Mesenchymal stem cell (in vitro differentiated cells and primary cell): ENCODE data around the gene PSME3IP1.
A peak's percentile ranks its signal among the peaks of the same experiment; 100 is the strongest.

ENCODE experiments used
- DNase-seq: peaks from one replicate; pipeline ENCODE4 v3.0.0-alpha.2; 2013
- H2AFZ ChIP-seq: one replicate; pipeline ENCODE4 v1.6.1; 2013; ENCODE audit warnings: low read depth, mild to moderate bottlenecking, control low read depth, inconsistent platforms, low read length, moderate library complexity
- H2AK5ac ChIP-seq: 2 replicates; pipeline ENCODE4 v1.6.1; 2013; ENCODE audit warnings: low read length, moderate library complexity, mild to moderate bottlenecking, inconsistent platforms; ENCODE audit not compliant: severe bottlenecking
- H2BK120ac ChIP-seq: one replicate; pipeline ENCODE4 v1.6.1; 2013; ENCODE audit warnings: low read depth, mild to moderate bottlenecking, inconsistent platforms, low read length, moderate library complexity
- H2BK12ac ChIP-seq, 2 experiments: one replicate each; pipeline ENCODE4 v1.6.1; 2013; ENCODE audit warnings: inconsistent platforms in 2 of 2, low read length in 2 of 2, mild to moderate bottlenecking in 2 of 2, moderate library complexity in 2 of 2, control low read depth in 1 of 2
- H2BK15ac ChIP-seq: one replicate; pipeline ENCODE4 v1.6.1; 2013; ENCODE audit warnings: mild to moderate bottlenecking, low read depth, inconsistent platforms; ENCODE audit not compliant: poor library complexity, severe bottlenecking
- H2BK5ac ChIP-seq: 2 replicates; pipeline ENCODE4 v1.6.1; 2013; ENCODE audit warnings: low read depth, mild to moderate bottlenecking, low read length, control low read depth, inconsistent platforms; ENCODE audit not compliant: poor library complexity, severe bottlenecking
- H3K14ac ChIP-seq, 2 experiments: one replicate each; pipeline ENCODE4 v1.6.1; 2013; ENCODE audit warnings: inconsistent platforms in 2 of 2, low read length in 2 of 2, control low read depth in 1 of 2, mild to moderate bottlenecking in 1 of 2, moderate library complexity in 1 of 2
- H3K18ac ChIP-seq, 2 experiments: one replicate each; pipeline ENCODE4 v1.6.1; 2013; ENCODE audit warnings: inconsistent platforms in 2 of 2, low read length in 2 of 2, control low read depth in 1 of 2, low read depth in 1 of 2, mild to moderate bottlenecking in 1 of 2
- H3K23ac ChIP-seq, 2 experiments: one replicate each; pipeline ENCODE4 v1.6.1; 2013; ENCODE audit warnings: inconsistent platforms in 2 of 2, low read length in 2 of 2, mild to moderate bottlenecking in 2 of 2, moderate library complexity in 2 of 2, control low read depth in 1 of 2
- H3K27ac ChIP-seq: 2 replicates; pipeline ENCODE4 v1.5.1; 2013; ENCODE audit warnings: mild to moderate bottlenecking, moderate library complexity, low read length, control low read depth, inconsistent platforms; ENCODE audit not compliant: poor library complexity, severe bottlenecking
- H3K27me3 ChIP-seq, 2 experiments: 2 replicates each; pipeline versions ENCODE4 v1.6.1 to v1.7.0; 2013; ENCODE audit warnings: low read length in 2 of 2, mild to moderate bottlenecking in 2 of 2, moderate library complexity in 2 of 2, control low read depth in 1 of 2, inconsistent platforms in 1 of 2; ENCODE audit not compliant: control insufficient read depth in 1 of 2, insufficient read depth in 1 of 2
- H3K36me3 ChIP-seq, 2 experiments: 2 replicates each; pipeline versions ENCODE4 v1.6.1 to v1.7.0; 2013; ENCODE audit warnings: low read length in 2 of 2, control low read depth in 1 of 2, inconsistent platforms in 1 of 2, low read depth in 1 of 2, mild to moderate bottlenecking in 1 of 2; ENCODE audit not compliant: insufficient read depth in 2 of 2, control insufficient read depth in 1 of 2
- H3K4ac ChIP-seq, 2 experiments: one replicate each; pipeline ENCODE4 v1.6.1; 2013; ENCODE audit warnings: inconsistent platforms in 2 of 2, low read length in 2 of 2, mild to moderate bottlenecking in 2 of 2, moderate library complexity in 2 of 2, control low read depth in 1 of 2, low read depth in 1 of 2
- H3K4me1 ChIP-seq: 2 replicates; pipeline ENCODE4 v1.6.1; 2013; ENCODE audit warnings: low read depth, low read length, control low read depth; ENCODE audit not compliant: control insufficient read depth, insufficient read depth
- H3K4me2 ChIP-seq: 2 replicates; pipeline ENCODE4 v1.6.1; 2013; ENCODE audit warnings: low read length, mild to moderate bottlenecking, inconsistent platforms; ENCODE audit not compliant: poor library complexity, severe bottlenecking
- H3K4me3 ChIP-seq, 2 experiments: 2 replicates each; pipeline versions ENCODE4 v1.5.1 to v1.7.0; 2013; ENCODE audit warnings: low read length in 2 of 2, mild to moderate bottlenecking in 2 of 2, control low read depth in 1 of 2, low read depth in 1 of 2; ENCODE audit not compliant: insufficient read depth in 1 of 2
- H3K79me1 ChIP-seq: replicated peaks from 2 replicates; pipeline ENCODE4 v1.6.1; 2013; ENCODE audit warnings: mild to moderate bottlenecking, control low read depth, low read length, inconsistent platforms; ENCODE audit not compliant: poor library complexity, severe bottlenecking
- H3K9ac ChIP-seq: 2 replicates; pipeline ENCODE4 v1.7.0; 2013; ENCODE audit warnings: mild to moderate bottlenecking, low read length, moderate library complexity
- H3K9me3 ChIP-seq: 2 replicates; pipeline ENCODE4 v1.7.0; 2013; ENCODE audit warnings: mild to moderate bottlenecking, low read length; ENCODE audit not compliant: control insufficient read depth
- H4K8ac ChIP-seq: one replicate; pipeline ENCODE4 v1.6.1; 2013; ENCODE audit warnings: inconsistent platforms, mild to moderate bottlenecking, low read length, moderate library complexity
- H4K91ac ChIP-seq: one replicate; pipeline ENCODE4 v1.6.1; 2013; ENCODE audit warnings: mild to moderate bottlenecking, low read length, inconsistent platforms
- WGBS: methylation state at CpG from one replicate; pipeline ENCODE4 v1.1.7; 2013; ENCODE audit warnings: mixed read lengths; 5-methylcytosine and 5-hydroxymethylcytosine counted together

The PSME3IP1 gene

DNA sequence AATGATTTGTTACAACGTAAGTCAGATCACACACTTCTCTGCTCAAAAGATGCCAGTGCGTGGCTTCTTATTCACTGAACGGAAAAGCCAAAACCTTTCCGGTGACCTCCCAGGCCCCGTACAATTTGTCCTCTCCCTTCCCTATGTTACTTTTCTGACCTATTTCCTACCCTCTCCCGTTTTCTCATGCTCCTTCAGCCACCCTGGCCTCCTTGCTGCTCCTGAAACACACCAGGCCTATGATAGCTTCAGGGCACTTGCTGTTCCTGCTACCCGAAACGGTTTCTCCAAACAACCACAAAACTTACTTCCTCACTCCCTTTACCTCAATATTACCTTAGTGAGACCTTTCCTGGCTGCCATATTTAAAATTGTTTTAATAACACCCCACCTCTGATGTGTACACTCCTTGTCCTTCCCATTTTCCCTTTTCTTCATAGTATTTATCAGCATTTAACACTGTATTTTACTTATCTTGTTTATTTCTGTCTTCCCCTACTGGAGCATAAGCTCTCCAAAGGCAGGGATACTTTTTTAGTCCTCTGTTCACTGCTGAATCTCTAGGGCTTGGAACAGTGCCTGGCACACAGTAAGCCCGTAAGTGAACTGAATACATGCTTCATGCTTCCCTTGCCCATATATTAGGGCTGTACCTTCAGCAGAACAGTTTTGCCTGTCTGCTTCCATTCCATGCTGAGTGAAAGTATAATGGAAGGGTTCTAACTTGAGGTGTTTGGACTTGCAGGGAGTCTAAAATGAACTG, 48.3 kb upstream of the PSME3IP1 start:
- Histone ChIP-seq H3K79me1 (peaks cover 12% of the 10 kb centered on the region), H3K18ac (no peak overlapping the region), H2BK5ac (no peak overlapping the region), H3K4me3 (no peak overlapping the region), H3K9ac (no peak overlapping the region), H3K4me1 (peaks cover 2% of the 10 kb centered on the region), H3K27ac (no peak overlapping the region), H2AK5ac (no peak overlapping the region), H3K9me3 (no peaks in the 10 kb centered on the region), H3K4me2 (no peak overlapping the region), H3K23ac (no peak overlapping the region), H4K91ac (no peak overlapping the region), H2BK120ac (no peak overlapping the region), H4K8ac (no peak overlapping the region), H2BK15ac (no peak overlapping the region), H3K27me3 (no peaks in the 10 kb centered on the region), H2AFZ (no peak overlapping the region), H2BK12ac (no peak overlapping the region), H3K4ac (no peak overlapping the region), H3K14ac (no peak overlapping the region), H3K36me3 (peaks cover 20 to 90% of the 10 kb centered on the region in 2 experiments)
- DNase-seq: no peak
- 95% methylated on average over 9 of the region's 9 CpGs for WGBS

DNA sequence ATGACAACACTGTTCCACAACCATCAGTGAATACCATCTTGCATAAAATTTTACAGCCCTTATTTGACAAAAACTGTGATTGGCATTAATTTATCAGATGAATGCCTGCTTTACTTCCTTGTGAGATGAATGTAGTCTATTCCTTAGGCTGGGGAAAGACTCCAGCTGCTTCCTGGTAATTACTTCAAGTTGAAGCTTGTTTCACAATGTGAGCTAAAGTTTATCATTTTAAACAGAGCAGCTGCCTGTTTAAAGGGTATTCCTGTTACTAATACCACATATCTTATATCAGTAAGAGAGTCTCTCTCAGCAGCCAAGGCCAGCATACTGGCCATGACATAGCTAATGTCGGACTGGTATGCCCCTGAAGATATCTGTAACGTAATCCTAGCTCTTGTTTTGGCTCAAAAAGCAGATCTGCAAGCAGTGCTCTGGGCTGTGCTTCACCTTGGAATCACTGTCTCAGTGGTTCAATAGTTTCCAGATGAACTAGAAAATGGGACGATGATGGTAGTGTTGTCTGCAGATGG, 46.0 kb upstream of the PSME3IP1 start:
- no peak overlapping the region for H3K23ac ChIP-seq
- H3K4me3 ChIP-seq: no peak overlapping the region
- no peak overlapping the region for H3K9ac ChIP-seq
- peaks cover 22 to 91% of the 10 kb centered on the region in 2 experiments for H3K36me3 ChIP-seq
- no peak overlapping the region for H3K4me2 ChIP-seq
- H3K9me3 ChIP-seq: no peaks in the 10 kb centered on the region
- H2BK5ac ChIP-seq: no peak overlapping the region
- H3K27ac ChIP-seq: no peak overlapping the region
- 97% methylated on average over 3 of the region's 3 CpGs for WGBS
- H3K18ac ChIP-seq: no peak overlapping the region
- no peak for DNase-seq
- H2AFZ ChIP-seq: no peak overlapping the region
- no peak overlapping the region for H2BK15ac ChIP-seq
- H3K79me1 ChIP-seq: peaks cover 12% of the 10 kb centered on the region
- H3K14ac ChIP-seq: no peak overlapping the region
- peaks cover 4% of the 10 kb centered on the region for H3K4me1 ChIP-seq
- no peak overlapping the region for H4K8ac ChIP-seq
- no peak overlapping the region for H3K4ac ChIP-seq
- H2BK120ac ChIP-seq: no peak overlapping the region
- no peak overlapping the region for H2AK5ac ChIP-seq
- H4K91ac ChIP-seq: no peak overlapping the region
- H2BK12ac ChIP-seq: no peak overlapping the region
- H3K27me3 ChIP-seq: no peaks in the 10 kb centered on the region

DNA sequence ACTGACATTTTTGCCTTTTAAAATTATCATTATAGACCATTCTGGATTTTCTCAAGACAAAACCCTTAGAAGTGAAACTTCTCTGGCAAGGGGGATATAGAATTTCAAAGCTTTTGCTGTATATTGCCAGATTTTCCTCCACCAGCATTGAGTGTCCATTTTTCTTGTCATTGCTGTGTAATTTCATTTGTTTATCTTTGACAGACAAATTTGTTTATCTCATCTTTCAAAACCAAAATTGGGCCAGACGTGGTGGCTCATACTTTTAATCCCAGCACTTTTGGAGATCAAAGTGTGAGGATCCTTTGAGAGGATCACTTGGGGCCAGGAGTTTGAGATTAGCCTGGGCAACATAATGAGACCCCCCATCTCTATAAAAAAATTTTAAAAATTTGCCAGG, 43.2 kb upstream of the PSME3IP1 start:
- Histone ChIP-seq H3K27me3 (no peaks in the 10 kb centered on the region), H3K4me2 (no peak overlapping the region)

DNA sequence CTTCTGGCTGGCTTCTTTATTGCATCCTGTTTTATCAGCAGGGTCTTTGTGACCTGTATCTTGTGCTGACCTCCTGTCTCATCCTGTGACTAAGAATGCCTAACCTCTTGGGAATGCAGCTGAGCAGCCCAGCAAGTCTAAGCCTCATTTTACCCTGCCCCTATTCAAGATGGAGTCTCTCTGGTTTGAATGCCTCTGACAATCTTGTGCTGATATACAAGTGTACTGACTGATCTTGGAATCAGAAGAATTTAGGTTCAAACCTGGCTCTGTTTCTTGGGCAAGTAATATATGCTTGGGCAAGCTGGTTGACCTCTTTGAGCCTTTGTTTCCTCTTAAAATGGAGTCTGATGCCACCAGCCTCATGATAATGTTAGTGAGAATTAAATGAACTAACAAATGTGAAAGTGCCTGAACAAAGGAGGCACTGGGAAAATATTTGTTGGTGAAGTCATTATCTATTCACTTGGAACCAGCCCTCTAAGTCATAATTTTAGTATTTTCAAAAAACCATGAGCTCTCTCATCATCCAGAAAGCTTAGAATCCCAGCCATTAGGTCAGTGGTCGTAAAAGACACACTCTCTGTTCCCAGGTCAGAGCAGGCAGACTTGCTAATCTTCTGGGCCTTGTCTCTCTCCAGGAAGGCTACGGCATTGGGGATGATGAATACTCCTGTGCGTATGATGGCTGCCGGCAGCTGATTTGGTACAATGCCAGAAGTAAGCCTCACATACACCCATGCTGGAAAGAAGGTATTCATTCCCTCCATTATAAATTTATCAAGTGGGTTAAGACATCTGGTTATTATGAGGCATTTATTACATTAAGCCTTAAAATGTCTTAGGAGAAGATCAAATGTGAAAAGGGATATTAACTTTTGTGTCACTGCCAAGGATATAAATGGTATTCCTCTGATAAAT, 41.1 kb upstream of the PSME3IP1 start:
- peaks cover 24 to 91% of the 10 kb centered on the region in 2 experiments for H3K36me3 ChIP-seq

More for the DNA sequence above, 43.2 kb upstream of the PSME3IP1 start:
- no peak overlapping the region for H4K91ac ChIP-seq
- no peak overlapping the region for H2BK15ac ChIP-seq
- H4K8ac ChIP-seq: no peak overlapping the region
- H3K36me3 ChIP-seq: peaks cover 23 to 91% of the 10 kb centered on the region in 2 experiments
- no peaks in the 10 kb centered on the region for H3K9me3 ChIP-seq
- H3K23ac ChIP-seq: no peak overlapping the region
- no peak for DNase-seq
- H3K14ac ChIP-seq: no peak overlapping the region
- no peak overlapping the region for H2BK120ac ChIP-seq
- peaks cover 19% of the 10 kb centered on the region for H3K79me1 ChIP-seq
- H3K4me3 ChIP-seq: no peak overlapping the region
- no peak overlapping the region for H2AFZ ChIP-seq
- no peak overlapping the region for H3K4ac ChIP-seq
- H3K27ac ChIP-seq: no peak overlapping the region
- H2BK12ac ChIP-seq: no peak overlapping the region
- H2BK5ac ChIP-seq: no peak overlapping the region
- H2AK5ac ChIP-seq: no peak overlapping the region
- WGBS: no CpG with 5 or more reads among the region's 1 CpG
- no peak overlapping the region for H3K9ac ChIP-seq
- H3K18ac ChIP-seq: no peak overlapping the region
- peaks cover 3% of the 10 kb centered on the region for H3K4me1 ChIP-seq

More for the DNA sequence above, 41.1 kb upstream of the PSME3IP1 start:
- WGBS: 96% methylated on average over 3 of the region's 4 CpGs
- Histone ChIP-seq H2AK5ac (no peak overlapping the region), H3K4me1 (peaks cover 3% of the 10 kb centered on the region), H3K9ac (peak overlapping the region; percentile 8), H4K91ac (no peak overlapping the region), H2BK12ac (no peak overlapping the region), H3K27ac (peak overlapping the region; percentile 38), H3K18ac (no peak overlapping the region), H3K23ac (no peak overlapping the region), H2BK15ac (no peak overlapping the region), H3K4me2 (no peak overlapping the region), H2BK5ac (no peak overlapping the region), H3K9me3 (no peaks in the 10 kb centered on the region), H3K4ac (no peak overlapping the region), H3K79me1 (peaks cover 16% of the 10 kb centered on the region), H2AFZ (no peak overlapping the region), H2BK120ac (no peak overlapping the region), H3K27me3 (no peaks in the 10 kb centered on the region), H3K14ac (no peak overlapping the region), H4K8ac (no peak overlapping the region), H3K4me3 (no peak overlapping the region)
- DNase-seq: no peak
